Measurements from ENCODE around the gene TTC28.

TTC28 gene

DNA sequence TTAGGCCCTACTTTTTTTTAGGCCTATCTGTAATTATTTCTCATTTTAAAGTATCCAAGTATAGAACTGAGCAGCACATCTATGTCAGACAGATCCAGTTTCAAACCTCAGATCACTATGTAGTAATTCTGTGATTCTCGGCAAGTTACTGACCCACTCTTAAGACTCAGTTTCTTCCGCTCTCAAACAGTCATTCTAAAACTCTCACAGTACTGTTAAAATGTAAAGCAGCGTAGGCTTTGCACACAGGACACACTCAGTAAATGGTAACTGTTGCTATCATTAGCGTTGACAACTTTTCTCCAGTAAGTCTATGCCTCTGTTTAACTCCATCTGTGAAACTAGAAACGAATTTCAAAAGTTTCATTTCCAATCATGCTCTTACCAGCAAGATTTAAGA lies 277.1 kb downstream of the TTC28 start:
- DNase-seq (ENCODE audit: low read depth): no peak
- TF ChIP-seq, protein P1, sequence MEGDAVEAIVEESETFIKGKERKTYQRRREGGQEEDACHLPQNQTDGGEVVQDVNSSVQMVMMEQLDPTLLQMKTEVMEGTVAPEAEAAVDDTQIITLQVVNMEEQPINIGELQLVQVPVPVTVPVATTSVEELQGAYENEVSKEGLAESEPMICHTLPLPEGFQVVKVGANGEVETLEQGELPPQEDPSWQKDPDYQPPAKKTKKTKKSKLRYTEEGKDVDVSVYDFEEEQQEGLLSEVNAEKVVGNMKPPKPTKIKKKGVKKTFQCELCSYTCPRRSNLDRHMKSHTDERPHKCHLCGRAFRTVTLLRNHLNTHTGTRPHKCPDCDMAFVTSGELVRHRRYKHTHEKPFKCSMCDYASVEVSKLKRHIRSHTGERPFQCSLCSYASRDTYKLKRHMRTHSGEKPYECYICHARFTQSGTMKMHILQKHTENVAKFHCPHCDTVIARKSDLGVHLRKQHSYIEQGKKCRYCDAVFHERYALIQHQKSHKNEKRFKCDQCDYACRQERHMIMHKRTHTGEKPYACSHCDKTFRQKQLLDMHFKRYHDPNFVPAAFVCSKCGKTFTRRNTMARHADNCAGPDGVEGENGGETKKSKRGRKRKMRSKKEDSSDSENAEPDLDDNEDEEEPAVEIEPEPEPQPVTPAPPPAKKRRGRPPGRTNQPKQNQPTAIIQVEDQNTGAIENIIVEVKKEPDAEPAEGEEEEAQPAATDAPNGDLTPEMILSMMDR (IDR thresholded peaks at IDR 0.05; ENCODE audit: low read depth, low read length): no peak
- no peak overlapping the region for H3K4me3 ChIP-seq (ENCODE audit: low read depth, low read length)

DNA sequence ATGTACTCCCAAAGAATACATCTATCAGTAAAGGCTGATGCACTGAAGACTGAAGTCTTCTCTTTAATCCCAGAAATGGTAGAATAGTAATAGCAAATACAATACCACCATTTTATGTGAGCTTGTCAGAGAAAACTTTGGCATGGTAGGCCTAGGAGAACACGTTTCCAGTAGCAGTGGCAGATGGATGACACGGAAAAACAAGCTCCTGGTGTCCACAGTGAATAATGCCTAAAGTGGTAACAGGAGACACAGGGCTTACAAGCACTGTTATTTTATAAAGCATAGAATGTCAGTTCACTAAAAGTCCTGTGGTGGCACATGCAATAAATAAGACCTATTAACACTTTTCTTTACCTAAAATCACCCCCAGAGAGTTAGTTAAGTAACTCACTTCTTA lies 277.6 kb downstream of the TTC28 start:
- no peak overlapping the region for H3K4me3 ChIP-seq (ENCODE audit: low read depth, low read length)
- TF ChIP-seq, protein P2, sequence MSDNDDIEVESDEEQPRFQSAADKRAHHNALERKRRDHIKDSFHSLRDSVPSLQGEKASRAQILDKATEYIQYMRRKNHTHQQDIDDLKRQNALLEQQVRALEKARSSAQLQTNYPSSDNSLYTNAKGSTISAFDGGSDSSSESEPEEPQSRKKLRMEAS (IDR thresholded peaks at IDR 0.05; ENCODE audit: low read depth, low read length): no peak
- TF ChIP-seq, protein P1 (IDR thresholded peaks at IDR 0.05; ENCODE audit: low read depth, low read length): no peak
- no peak for TF ChIP-seq MYC (IDR thresholded peaks at IDR 0.05; ENCODE audit: low read depth, low read length)
- TF ChIP-seq POLR2A (IDR thresholded peaks at IDR 0.05; ENCODE audit: extremely low read depth, insufficient read length): no peak
- DNase-seq (ENCODE audit: low read depth): no peak

DNA sequence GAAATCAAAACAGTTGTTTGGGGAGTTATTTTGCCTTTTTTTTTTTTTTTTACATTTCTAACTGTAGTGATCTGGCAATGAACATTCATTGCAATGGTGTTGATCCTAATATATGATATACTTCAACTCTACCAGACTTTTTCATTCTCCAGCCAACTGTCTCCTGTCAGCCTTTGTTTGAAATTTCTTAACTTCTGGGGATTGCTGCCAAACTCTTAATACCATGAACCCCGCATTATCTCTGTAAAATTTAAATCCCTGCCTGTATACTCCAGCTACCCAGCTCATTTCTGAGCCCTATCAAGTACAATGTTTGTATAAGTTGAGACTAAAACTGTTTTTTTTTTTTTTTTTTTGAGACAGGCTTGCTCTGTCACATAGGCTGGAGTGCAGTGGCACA lies 280.7 kb downstream of the TTC28 start:
- H3K4me3 ChIP-seq (ENCODE audit: low read depth, low read length): no peak overlapping the region
- no peak for TF ChIP-seq MYC (IDR thresholded peaks at IDR 0.05; ENCODE audit: low read depth, low read length)
- TF ChIP-seq, protein P1 (IDR thresholded peaks at IDR 0.05; ENCODE audit: low read depth, low read length): no peak
- TF ChIP-seq, protein P2 (IDR thresholded peaks at IDR 0.05; ENCODE audit: low read depth, low read length): no peak
- TF ChIP-seq POLR2A (IDR thresholded peaks at IDR 0.05; ENCODE audit: extremely low read depth, insufficient read length): no peak
- no peak for DNase-seq (ENCODE audit: low read depth)

DNA sequence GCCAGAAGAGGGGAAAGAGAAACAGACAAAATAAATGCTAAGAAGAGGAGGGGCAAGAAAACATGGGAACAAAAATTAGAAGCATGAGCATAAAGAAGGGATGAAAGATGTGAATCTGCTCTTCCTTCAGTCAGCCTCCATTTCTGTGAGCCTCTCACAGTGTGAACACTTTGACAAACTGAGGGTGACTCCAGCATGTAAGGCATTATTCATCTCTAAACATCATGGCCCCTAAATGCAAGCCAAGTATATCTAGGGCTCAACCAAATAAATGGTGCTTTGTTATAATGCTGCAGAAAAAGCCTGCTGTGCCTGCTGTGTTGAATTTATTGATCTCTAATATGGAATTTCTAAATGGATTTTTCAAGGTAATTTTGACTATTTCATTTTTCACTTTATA lies 281.3 kb downstream of the TTC28 start:
- TF ChIP-seq, protein P1 (IDR thresholded peaks at IDR 0.05; ENCODE audit: low read depth, low read length): no peak
- TF ChIP-seq MYC (IDR thresholded peaks at IDR 0.05; ENCODE audit: low read depth, low read length) (no peak), POLR2A (IDR thresholded peaks at IDR 0.05; ENCODE audit: extremely low read depth, insufficient read length) (no peak)
- TF ChIP-seq, protein P2 (IDR thresholded peaks at IDR 0.05; ENCODE audit: low read depth, low read length): no peak
- no peak overlapping the region for H3K4me3 ChIP-seq (ENCODE audit: low read depth, low read length)
- DNase-seq (ENCODE audit: low read depth): no peak

DNA sequence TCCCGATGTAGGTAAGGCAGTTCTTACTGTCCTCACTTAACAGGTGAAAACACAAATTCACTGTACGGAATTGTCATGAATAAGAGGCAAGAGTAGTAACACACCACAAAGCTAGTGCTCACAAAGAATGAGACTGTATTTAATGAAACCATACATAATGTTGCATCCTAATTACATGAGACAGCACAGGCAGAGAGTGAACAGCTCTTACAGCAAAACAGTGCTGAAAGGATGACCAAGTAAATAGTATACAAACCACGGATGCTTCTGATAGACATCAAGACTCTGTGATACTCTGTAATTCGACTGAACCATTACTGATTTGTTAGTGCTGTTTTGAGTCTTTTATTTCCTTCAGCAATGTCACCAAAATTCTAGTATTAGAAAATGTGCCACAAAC lies 282.3 kb downstream of the TTC28 start:
- no peak overlapping the region for H3K4me3 ChIP-seq (ENCODE audit: low read depth, low read length)
- no peak for DNase-seq (ENCODE audit: low read depth)
- TF ChIP-seq POLR2A (IDR thresholded peaks at IDR 0.05; ENCODE audit: extremely low read depth, insufficient read length): no peak
- no peak for TF ChIP-seq MYC (IDR thresholded peaks at IDR 0.05; ENCODE audit: low read depth, low read length)
- TF ChIP-seq, protein P1 (IDR thresholded peaks at IDR 0.05; ENCODE audit: low read depth, low read length): no peak
- TF ChIP-seq, protein P2 (IDR thresholded peaks at IDR 0.05; ENCODE audit: low read depth, low read length): no peak

Measured in NB4 (cell line).